ACHN (cell line): ENCODE results near the gene FBN2.

ENCODE experiments used
- DNase-seq: peaks from one replicate; pipeline ENCODE4 v3.0.0-alpha.2; 2015
- in situ Hi-C: cut with HindIII; loops from 2 replicates; pipeline ENCODE4 v1.10.0; 2017; ENCODE audit warnings: low sequenced_read_pairs, low pct_ligation_motif_present, low pct_unique_long_range_greater_than_20kb

Gene FBN2

GRCh38 chr5:128538000-128538249 lies at the start of gene FBN2:
TSS of gene FBN2 (minus strand) at chr5:128538245. CDS start at chr5:128537603, 642 bp downstream.
- DNase-seq, result no peak
- in situ Hi-C loops, result no loop called here

DNA sequence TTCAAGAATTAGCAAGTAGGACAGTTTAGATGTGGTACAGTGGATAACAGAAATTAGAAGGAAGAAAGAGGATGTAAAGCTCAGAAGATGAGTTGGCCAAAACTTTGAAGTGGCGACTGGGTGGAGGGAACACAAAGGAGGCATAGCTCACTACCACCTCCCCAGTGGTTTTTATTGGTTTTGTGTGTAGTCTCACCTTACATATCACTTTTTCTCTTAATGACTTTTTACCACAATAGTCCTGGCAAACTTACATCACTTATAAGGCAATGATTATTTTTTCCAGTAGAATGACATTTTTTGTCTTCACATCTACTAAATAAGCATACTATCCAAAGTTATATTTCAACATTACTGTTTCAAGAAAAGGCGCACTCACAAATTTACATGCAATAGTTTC lies 49.2 kb upstream of the FBN2 start:
- in situ Hi-C loops, result no loop called here
- no peak for DNase-seq

DNA sequence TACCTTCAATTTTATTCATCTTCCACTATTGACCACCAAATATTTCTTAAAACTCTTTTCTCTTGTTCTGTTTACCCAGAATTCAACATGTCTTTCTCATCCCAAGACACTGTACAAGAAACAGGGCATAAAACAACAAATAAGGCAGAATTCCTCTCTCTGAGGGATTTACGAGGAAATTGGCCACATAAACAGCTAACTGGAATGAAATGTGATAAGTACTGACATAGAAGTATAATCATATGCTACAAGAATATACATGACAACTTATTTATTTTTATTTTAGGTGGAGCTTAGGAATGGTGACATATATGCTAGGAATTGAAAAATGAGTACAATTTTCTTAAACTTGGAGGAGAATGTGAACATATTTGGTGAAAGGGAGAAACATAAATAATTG lies 48.8 kb upstream of the FBN2 start:
- in situ Hi-C loops, result no loop called here
- no peak for DNase-seq

DNA sequence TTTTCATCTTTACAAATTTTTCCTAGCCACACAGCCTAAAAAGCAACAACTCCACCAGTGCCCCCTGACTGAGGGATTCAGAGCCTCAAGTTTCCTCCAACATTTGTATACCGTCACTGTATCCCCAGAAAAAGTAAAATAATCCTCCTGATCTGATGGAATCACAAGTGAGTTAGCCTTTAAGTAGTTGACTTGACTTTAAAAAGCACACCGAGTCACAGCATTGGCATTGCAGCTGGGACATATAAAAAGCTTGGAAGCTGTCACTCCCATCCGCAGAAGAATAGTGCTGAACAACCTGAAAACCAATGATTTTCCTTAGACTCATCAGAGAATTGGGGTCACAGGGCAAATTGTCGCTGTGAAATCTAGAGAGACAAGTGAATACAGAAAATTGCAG lies 41.6 kb upstream of the FBN2 start:
- in situ Hi-C loops, result no loop called here
- no peak for DNase-seq

- in situ Hi-C loops, result no loop called here
- DNase-seq, result no peak
These were observed 41.0 kb upstream of the FBN2 start for GRCh38 chr5:128579093-128579492.

- in situ Hi-C loops, result no loop called here
- DNase-seq, result no peak
These were observed 36.0 kb upstream of the FBN2 start for GRCh38 chr5:128574041-128574440.

- no peak for DNase-seq
- in situ Hi-C loops, result no loop called here
These were observed 34.9 kb upstream of the FBN2 start for GRCh38 chr5:128572930-128573319.

DNA sequence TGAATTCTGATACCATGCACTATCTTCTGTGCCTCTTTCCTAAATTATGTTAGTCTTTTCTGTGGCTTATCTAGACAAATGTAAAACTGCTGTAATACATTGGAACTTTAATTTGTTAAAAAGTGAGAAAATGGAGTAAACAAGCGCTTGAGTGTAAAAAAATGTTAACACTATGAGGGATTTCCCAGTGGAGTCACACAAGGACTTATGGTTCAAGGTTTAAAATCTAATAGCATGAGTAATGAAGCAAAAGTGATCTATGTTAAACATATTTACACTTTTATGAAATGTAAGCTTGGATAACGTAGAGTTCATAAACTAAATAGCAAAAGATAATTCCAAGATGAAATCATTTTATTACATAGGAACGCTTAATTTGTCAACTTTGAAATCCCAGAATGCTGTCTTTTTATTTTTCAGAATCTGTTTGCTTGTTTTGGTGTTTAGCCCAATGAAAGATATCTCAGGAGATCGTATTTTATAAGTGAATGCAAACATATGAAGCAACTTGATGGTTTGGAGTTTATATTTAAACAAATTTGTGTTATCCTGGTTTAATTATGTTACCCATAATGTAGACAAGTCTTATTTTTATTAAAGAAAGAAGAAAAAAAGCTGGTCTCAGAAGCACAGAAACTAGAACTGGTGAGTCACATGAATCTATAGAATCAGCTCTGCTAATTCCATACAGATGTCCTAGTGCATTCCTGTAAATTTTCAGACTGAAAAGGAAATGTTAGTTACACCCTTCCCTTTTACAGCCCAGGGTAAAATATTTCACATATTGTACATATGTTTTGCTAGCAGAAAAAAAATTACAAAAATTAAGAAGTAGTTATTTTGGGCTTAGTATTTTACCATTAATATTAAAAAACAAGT lies 34.2 kb upstream of the FBN2 start:
- no peak for DNase-seq
- in situ Hi-C loops, result no loop called here

DNA sequence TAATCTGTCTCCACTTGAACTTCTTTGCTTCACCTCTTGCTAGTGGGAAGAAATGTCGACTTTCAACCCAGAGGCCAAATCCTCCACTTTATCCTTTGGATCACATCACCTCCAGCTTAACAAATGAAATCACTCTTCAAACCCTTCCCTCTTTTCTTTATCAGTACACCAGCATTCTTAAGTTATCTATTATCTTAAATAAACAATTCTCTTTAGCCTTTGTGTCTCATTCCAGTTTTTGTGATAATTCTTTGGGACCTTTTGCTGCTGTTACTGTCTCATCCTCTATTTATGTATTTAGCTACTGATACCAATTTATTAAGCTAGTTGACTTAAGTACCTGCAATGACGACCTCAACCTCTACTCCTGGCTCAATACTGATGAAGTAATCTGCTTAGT lies 28.1 kb upstream of the FBN2 start:
- in situ Hi-C loops, result no loop called here

GRCh38 chr5:128559300-128560297 lies 21.6 kb upstream of the FBN2 start:
- in situ Hi-C loops, result no loop called here

More for the DNA sequence above, 28.1 kb upstream of the FBN2 start:
- no peak for DNase-seq

DNA sequence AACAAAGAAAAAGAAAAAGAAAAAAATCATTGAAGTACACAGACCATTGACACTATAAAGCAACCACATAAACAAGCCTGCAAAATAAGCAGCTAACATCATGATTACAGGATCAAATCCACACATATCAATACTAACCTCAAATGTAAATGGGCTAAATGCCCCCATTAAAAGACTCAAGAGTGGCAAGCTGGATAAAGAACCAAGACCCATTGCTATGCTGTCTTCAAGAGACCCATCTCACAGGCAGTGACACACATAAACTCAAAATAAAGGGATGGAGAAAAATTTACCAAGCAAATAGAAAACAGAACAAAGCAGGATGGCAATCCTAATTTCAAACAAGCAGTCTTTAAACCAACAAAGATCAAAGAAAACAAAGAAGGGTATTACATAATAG lies 15.7 kb upstream of the FBN2 start:
- DNase-seq, result no peak
- in situ Hi-C loops, result no loop called here

More at GRCh38 chr5:128559300-128560297, 21.6 kb upstream of the FBN2 start:
- DNase-seq, result no peak

- DNase-seq, result no peak
- in situ Hi-C loops, result no loop called here
These were observed 13.4 kb upstream of the FBN2 start for GRCh38 chr5:128551476-128551875.

DNA sequence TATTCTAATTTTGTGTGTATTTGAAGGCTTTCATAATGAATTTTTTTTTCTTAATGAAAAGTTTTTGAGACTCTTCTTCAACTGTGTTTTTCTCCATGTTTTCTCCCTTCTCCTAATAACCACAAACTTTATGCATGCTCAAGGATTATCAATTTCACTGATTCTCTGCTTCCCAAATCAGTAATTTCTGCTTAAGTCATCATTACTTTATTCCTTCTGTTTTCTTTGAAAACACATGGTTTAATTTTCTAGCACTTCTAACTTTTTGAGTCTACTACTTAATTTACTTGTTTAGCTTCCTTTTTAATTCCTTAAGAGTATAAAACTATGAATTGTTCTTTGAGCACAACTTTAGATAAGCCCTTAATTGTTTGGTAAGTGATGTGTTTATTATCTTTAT lies 11.5 kb upstream of the FBN2 start:
- in situ Hi-C loops, result no loop called here
- DNase-seq, result no peak

DNA sequence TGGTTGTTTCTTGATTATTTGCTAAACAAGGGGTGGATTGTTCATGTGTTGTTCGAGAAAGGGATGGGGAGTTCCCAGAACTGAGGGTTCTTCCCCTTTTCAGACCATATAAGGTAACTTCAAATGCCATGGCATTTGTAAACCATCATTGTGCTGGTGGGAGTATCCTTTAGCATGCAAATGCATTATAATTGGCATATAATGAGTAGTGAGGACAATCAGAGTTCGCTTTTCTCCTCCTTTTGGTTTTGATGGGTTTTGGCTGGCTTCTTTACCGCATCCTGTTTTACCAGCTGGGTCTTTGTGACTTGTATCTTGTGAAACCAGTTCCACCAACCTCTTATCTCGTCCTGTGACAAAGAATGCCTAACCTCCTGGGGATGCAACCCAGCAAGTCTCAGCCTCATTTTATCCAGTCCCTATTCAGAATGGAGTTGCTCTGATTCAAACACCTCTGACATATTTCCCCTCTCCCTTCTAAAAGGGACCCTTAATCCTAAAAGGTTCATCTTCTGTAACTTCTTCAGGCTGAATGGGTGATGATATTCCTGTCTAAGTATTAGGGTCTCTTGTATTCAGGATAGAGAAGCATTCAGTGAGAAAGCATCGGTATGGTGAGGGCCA lies 8.7 kb upstream of the FBN2 start:
- in situ Hi-C loops, result no loop called here
- DNase-seq, result no peak

DNA sequence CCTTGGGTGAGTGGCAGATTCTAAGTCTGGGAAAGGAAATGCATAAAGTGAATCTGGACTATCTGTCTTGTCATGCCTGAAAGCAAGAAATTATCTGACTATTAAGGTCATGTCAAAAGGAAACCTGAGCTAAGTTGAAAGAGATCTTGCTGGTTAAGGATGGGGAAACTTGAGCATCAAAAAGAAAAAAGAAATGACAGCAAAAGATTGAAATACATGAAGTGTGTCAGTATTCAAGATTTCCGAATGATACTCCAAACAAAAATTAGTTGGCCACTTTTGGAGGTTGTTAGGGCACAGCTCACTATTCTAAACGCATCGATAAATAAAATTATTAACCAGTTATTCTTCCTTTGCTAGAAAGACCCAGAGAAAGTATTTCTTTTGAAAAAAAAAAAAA lies 3.3 kb upstream of the FBN2 start:
- DNase-seq, result no peak
- in situ Hi-C loops, result no loop called here

DNA sequence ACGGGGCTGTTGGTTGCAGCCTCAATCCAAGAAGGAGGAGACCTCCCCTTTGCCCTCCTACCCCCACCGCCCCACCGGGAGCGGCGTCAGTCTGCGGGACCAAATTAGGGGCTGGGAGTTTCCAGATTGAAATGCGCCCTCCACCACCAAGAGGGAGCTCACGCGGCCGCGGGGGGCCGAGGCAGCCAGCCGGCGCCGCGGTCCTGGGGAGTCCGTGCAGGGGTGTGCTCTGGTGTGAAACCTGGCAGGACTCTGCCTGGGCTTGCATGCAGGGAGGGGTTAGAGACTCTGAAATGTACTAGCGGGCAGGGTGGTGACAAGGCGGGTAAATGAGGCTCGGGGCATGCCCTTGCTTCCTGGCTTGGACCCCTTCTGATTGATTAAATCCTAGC lies 989 bp upstream of the FBN2 start:
- in situ Hi-C loops, result no loop called here
- no peak for DNase-seq

GRCh38 chr5:128538250-128539037 lies 399 bp upstream of the FBN2 start:
- DNase-seq, result no peak
- in situ Hi-C loops, result no loop called here

- DNase-seq, result no peak
These were observed 635 bp downstream of the FBN2 start for GRCh38 chr5:128537221-128537999.

More at GRCh38 chr5:128537221-128537999, 635 bp downstream of the FBN2 start:
- in situ Hi-C loops, result no loop called here
